ENCODE data around the gene TP53I11. TPM values are rescaled to one million over a fixed set of nuclear protein-coding genes. Genes with fewer than 3 reads are reported as not detected.

The TP53I11 gene
- total and polyA plus RNA-seq, 2 experiments from 2014 or later = 112 to 155 TPM

- no peak overlapping the region for H3K4me3 ChIP-seq
- no peaks in the 10 kb centered on the region for H3K27me3 ChIP-seq
- TF ChIP-seq CTCF (IDR thresholded peaks at IDR 0.05; ENCODE audit: low read depth, low read length) = no peak
- H3K27ac ChIP-seq = no peak overlapping the region
- DNase-seq (ENCODE audit: low read depth in 1 of 2, low spot score in 1 of 2) = no peak
- peaks cover 7% of the 10 kb centered on the region for H3K4me1 ChIP-seq (ENCODE audit: low read depth)
- H3K9me3 ChIP-seq (ENCODE audit: low read depth) = no peaks in the 10 kb centered on the region
- peaks cover 9% of the 10 kb centered on the region for H3K36me3 ChIP-seq
Measured at GRCh38 chr11:44916331-44916730, 34.4 kb downstream of the TP53I11 start.

GRCh38 chr11:44915621-44916020, 35.1 kb downstream of the TP53I11 start:
- peaks cover 7% of the 10 kb centered on the region for H3K4me1 ChIP-seq (ENCODE audit: low read depth)
- DNase-seq (ENCODE audit: low read depth in 1 of 2, low spot score in 1 of 2) = no peak
- no peaks in the 10 kb centered on the region for H3K27me3 ChIP-seq
- H3K36me3 ChIP-seq = peaks cover 9% of the 10 kb centered on the region
- no peak overlapping the region for H3K4me3 ChIP-seq
- H3K9me3 ChIP-seq (ENCODE audit: low read depth) = no peaks in the 10 kb centered on the region
- TF ChIP-seq CTCF (IDR thresholded peaks at IDR 0.05; ENCODE audit: low read depth, low read length) = no peak
- no peak overlapping the region for H3K27ac ChIP-seq

- TF ChIP-seq CTCF (IDR thresholded peaks at IDR 0.05; ENCODE audit: low read depth, low read length) = no peak
- Histone ChIP-seq H3K27ac (no peak overlapping the region), H3K4me3 (no peak overlapping the region), H3K27me3 (no peaks in the 10 kb centered on the region), H3K36me3 (peaks cover 9% of the 10 kb centered on the region), H3K4me1 (ENCODE audit: low read depth) (peaks cover 7% of the 10 kb centered on the region), H3K9me3 (ENCODE audit: low read depth) (no peaks in the 10 kb centered on the region)
- DNase-seq (ENCODE audit: low read depth in 1 of 2, low spot score in 1 of 2) = no peak
Measured at GRCh38 chr11:44915004-44915403, 35.7 kb downstream of the TP53I11 start.

- Histone ChIP-seq H3K27me3 (no peaks in the 10 kb centered on the region), H3K27ac (no peak overlapping the region), H3K4me1 (ENCODE audit: low read depth) (peaks cover 7% of the 10 kb centered on the region), H3K4me3 (no peak overlapping the region), H3K36me3 (peaks cover 1% of the 10 kb centered on the region), H3K9me3 (ENCODE audit: low read depth) (no peaks in the 10 kb centered on the region)
- no peak for TF ChIP-seq CTCF (IDR thresholded peaks at IDR 0.05; ENCODE audit: low read depth, low read length)
- DNase-seq (ENCODE audit: low read depth in 1 of 2, low spot score in 1 of 2) = no peak
Measured at GRCh38 chr11:44914105-44914504, 36.6 kb downstream of the TP53I11 start.

- TF ChIP-seq CTCF (IDR thresholded peaks at IDR 0.05; ENCODE audit: low read depth, low read length) = no peak
- Histone ChIP-seq H3K4me3 (no peak overlapping the region), H3K36me3 (no peaks in the 10 kb centered on the region), H3K27me3 (no peaks in the 10 kb centered on the region), H3K9me3 (ENCODE audit: low read depth) (no peaks in the 10 kb centered on the region), H3K27ac (no peak overlapping the region), H3K4me1 (ENCODE audit: low read depth) (peaks cover 7% of the 10 kb centered on the region)
- no peak for DNase-seq (ENCODE audit: low read depth in 1 of 2, low spot score in 1 of 2)
Measured at GRCh38 chr11:44913502-44913901, 37.2 kb downstream of the TP53I11 start.
